Tibial nerve (tissue), 4 donors: Measurements from ENCODE around the gene NBPF1. TPM values are rescaled to one million over a fixed set of nuclear protein-coding genes. Genes with fewer than 3 reads are reported as not detected.
"Not testable (repeated sequence)": the region's sequence is repeated elsewhere in the genome, so short reads cannot be mapped to it uniquely, and the experiment has no call there.

Source experiments
- DNase-seq, 2 donors: peaks; one replicate each; pipeline ENCODE4 v3.0.0-alpha.2; 2019; ENCODE audit warnings: low spot score in 2 of 2
- H3K27ac ChIP-seq, 4 donors: fragments of 200-600 bp; sonication (generic) in 3 of 4; one replicate each; pipeline ENCODE4 v1.5.1; 2017 to 2019; ENCODE audit warnings: mild to moderate bottlenecking in 1 of 4
- H3K27me3 ChIP-seq, 2 donors: fragments of 200-600 bp; sonication (generic) in 1 of 2; one replicate each; pipeline versions ENCODE4 v1.5.1 to v1.6.0; 2017 to 2019
- H3K36me3 ChIP-seq, 3 donors: fragments of 200-600 bp; sonication (generic); one replicate each; pipeline ENCODE4 v1.5.1; 2018 to 2019
- H3K4me1 ChIP-seq, 4 donors: fragments of 200-600 bp; sonication (generic) in 3 of 4; one replicate each; pipeline ENCODE4 v1.5.1; 2017 to 2019
- H3K4me3 ChIP-seq, 4 donors: fragments of 200-600 bp; sonication (generic) in 3 of 4; one replicate each; pipeline ENCODE4 v1.5.1; 2017 to 2019; ENCODE audit warnings: mild to moderate bottlenecking in 1 of 4, moderate library complexity in 1 of 4
- H3K9me3 ChIP-seq, 4 donors: fragments of 200-600 bp; sonication (generic) in 3 of 4; one replicate each; pipeline ENCODE4 v1.5.1; 2017 to 2019
- CTCF ChIP-seq, 5 experiments: fragments of 200-600 bp in 3 of 5; fragments of 450-650 bp in 2 of 5; sonication (generic) in 3 of 5; IDR thresholded peaks; one replicate each; pipeline ENCODE4 v1.5.1; 2016 to 2019; ENCODE audit warnings: antibody characterized with exemption in 5 of 5, mild to moderate bottlenecking in 3 of 5, moderate library complexity in 2 of 5
- EP300 ChIP-seq, 2 donors: sonication (generic); formaldehyde crosslinking; IDR thresholded peaks; one replicate each; pipeline ENCODE4 v1.6.1; 2017; ENCODE audit warnings: antibody characterized with exemption in 2 of 2, mild to moderate bottlenecking in 1 of 2
- POLR2A ChIP-seq, 2 donors: fragments of 450-650 bp; IDR thresholded peaks; one replicate each; pipeline ENCODE4 v1.6.1; 2017; ENCODE audit warnings: antibody characterized with exemption in 2 of 2, mild to moderate bottlenecking in 2 of 2, moderate library complexity in 2 of 2
- WGBS, 2 donors: methylation state at CpG; one replicate each; pipeline ENCODE4 v1.1.5; 2018; 5-methylcytosine and 5-hydroxymethylcytosine counted together
- total RNA-seq, 4 donors: library from RNA; depleted of rRNA; stranded (reverse); fragments of >200 nt; gene quantifications; one replicate each; pipeline ENCODE4 v1.1.0, GENCODE V29; 2016

Gene NBPF1
- total RNA-seq, 4 donors from 2014 or later = 47.3 to 57.3 (median 53.1) TPM

DNA sequence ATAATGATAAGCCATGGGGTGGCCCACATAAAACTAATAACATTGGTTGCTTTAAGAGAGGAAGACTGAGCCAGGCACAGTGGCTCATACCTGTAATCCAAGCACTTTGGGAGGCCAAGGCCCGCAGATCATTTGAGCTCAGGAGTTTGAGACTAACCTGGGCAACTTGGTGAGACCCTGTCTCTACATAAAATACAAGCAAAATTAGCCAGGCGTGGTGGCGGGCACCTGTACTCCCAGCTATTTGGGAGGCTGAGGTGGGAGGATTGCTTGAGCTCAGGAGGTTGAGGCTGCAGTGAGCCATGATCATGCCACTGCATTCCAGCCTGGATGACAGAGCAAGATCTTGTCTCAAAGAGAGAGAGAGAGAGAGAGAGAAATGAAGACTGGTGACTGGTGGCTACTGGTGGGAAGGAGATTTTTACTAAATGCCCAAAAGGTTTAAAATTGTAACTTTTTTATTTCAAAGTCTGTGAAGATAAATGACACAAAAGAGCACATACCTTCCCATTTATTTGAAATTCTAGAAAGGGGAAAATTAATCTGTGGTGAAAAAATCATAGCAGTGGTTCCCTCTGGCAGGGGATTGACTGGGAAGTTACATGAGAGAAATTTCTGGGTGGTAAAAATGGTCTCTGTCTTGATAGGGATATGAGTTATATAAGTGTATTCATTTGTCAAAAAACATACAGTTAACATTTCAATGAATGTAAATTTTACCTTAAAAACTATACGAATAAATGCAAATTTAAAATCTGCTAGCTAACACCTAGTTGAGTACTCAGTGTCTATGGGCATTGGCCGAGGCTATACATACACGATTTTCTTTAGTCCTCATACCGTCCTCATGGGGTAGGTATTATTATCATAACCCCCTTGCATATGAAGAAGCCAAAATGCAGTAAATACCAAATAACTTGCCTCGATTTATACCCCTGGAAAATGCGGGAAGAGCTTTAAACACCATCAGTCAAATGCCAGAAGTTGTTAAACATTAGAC is 2.2 kb upstream of the NBPF1 start:
- H3K27me3 ChIP-seq = no peaks in the 10 kb centered on the region
- H3K36me3 ChIP-seq = peaks cover 0 to 22% (median 0%) of the 10 kb centered on the region in 3 donors
- peaks cover 0 to 26% (median 16%) of the 10 kb centered on the region in 4 donors for H3K4me1 ChIP-seq
- no peak overlapping the region for H3K27ac ChIP-seq
- no peak for DNase-seq
- TF ChIP-seq EP300 (IDR thresholded peaks at IDR 0.05) = no peak
- TF ChIP-seq CTCF (IDR thresholded peaks at IDR 0.05) = peak in 1 of 5 experiments; percentile 3
- no peak overlapping the region for H3K4me3 ChIP-seq
- 75 to 76% methylated on average over 9 of the region's 9 CpGs for WGBS, 2 donors
- H3K9me3 ChIP-seq = no peaks in the 10 kb centered on the region

GRCh38 chr1:16614361-16615252 is 1.2 kb upstream of the NBPF1 start:
- DNase-seq = no peak
- H3K36me3 ChIP-seq = peaks cover 0 to 13% (median 0%) of the 10 kb centered on the region in 3 donors
- H3K4me1 ChIP-seq = peaks cover 0 to 26% (median 16%) of the 10 kb centered on the region in 4 donors
- H3K9me3 ChIP-seq = no peaks in the 10 kb centered on the region
- H3K4me3 ChIP-seq = no peak overlapping the region
- 79 to 82% methylated on average over 11 of the region's 11 CpGs for WGBS, 2 donors
- TF ChIP-seq POLR2A (IDR thresholded peaks at IDR 0.05) (no peak), EP300 (IDR thresholded peaks at IDR 0.05) (no peak), CTCF (IDR thresholded peaks at IDR 0.05) (no peak)
- no peak overlapping the region for H3K27ac ChIP-seq
- no peaks in the 10 kb centered on the region for H3K27me3 ChIP-seq

DNA sequence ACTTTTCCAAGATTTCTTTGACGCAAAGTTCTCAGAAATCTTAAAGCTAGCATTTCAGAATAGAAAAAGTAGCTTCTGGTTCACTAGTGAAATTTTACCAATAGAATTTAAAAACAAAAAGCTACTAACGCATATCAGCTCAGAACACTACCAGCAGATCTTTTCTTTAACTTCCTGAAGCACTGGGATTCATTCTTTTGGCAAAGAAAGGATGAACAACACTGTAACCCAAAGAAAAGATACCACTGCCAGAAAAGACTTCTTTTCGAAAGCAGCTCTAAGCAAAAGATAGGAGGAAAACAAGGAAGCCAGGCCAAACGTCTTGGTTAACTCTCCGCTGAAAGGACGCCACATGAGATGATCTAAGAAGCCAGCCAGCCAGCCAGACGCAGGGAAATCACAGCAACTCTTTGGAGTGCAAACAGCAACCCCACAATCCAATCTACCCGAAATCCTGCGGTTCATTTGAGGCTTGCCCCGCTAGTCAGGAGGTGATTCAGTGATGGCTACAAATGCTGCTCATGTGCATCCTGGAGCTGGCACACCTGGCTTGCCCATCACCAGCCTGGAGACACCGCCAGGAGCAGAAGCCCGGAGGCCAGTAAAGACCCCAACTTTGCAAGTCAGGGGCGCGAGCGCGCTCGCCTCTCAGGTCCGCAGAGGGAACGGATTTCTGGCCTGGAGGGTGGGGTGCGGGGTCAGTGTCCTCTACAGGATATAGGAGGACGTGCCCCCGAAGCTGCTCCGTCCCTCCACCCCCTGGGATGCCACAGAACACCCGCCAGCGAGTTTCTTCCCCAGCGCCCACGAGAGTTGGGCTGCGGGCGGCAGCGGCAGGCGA is 812 bp downstream of the NBPF1 start:
- 3 to 4% methylated on average over 31 of the region's 31 CpGs for WGBS, 2 donors
- Histone ChIP-seq H3K4me1 (peaks cover 0 to 26% (median 16%) of the 10 kb centered on the region in 4 donors), H3K36me3 (peaks cover 0 to 14% (median 2%) of the 10 kb centered on the region in 3 donors), H3K27me3 (no peaks in the 10 kb centered on the region), H3K27ac (peak overlapping the region; percentile 59 to 84 (median 67)), H3K9me3 (no peaks in the 10 kb centered on the region), H3K4me3 (peak overlapping the region; percentile 55 to 86 (median 70))
- peak; percentile 51 to 88 for DNase-seq
- TF ChIP-seq EP300 (IDR thresholded peaks at IDR 0.05) = peak in 1 of 2 donors; percentile 47
- no peak for TF ChIP-seq POLR2A (IDR thresholded peaks at IDR 0.05)

DNA sequence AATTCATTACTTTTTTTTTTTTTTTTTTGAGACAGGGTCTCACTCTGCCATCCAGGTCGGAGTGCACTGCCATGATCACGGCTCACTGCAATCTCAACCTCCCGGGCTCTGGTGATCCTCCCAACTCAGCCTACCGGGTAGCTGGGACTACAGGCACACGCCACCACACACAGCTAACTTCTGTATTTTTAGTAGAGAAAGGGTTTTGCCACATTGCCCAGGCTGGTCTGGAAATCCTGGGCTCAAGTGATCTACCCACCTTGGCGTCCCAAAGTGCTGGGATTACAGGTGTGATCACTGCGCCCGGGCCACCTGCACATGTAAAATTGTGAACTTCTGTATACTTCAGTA is 1.4 kb downstream of the NBPF1 start:
- Histone ChIP-seq H3K27ac (peak overlapping the region; percentile 3 to 84 (median 67)), H3K36me3 (peaks cover 0 to 20% (median 3%) of the 10 kb centered on the region in 3 donors), H3K4me1 (peaks cover 0 to 26% (median 16%) of the 10 kb centered on the region in 4 donors), H3K4me3 (peak overlapping the region in 2 of 4 donors; percentile 57 to 82)
- H3K27me3 ChIP-seq, H3K9me3 ChIP-seq: not testable (repeated sequence)
- 71 to 75% methylated on average over 8 of the region's 8 CpGs for WGBS, 2 donors
- peak in 1 of 2 donors; percentile 35 for DNase-seq

DNA sequence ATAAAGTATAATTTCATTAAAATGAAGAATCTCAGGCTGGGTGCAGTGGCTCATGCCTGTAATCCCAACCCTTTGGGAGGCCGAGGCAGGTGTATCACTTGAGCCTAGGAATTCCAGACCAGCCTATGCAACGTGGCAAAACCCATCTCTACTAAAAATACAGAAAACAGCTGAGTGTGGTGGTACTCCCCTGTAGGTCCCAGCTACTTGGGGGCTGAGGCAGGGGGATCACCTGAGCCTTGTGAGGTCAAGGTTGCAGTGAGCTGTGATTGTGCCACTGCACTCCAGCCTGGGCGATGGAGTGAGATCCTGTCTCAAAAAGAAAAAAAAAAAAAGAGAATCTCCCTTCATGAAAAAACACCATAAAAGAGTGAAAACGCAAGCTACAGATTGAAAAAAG is 2.2 kb downstream of the NBPF1 start:
- H3K27me3 ChIP-seq, H3K9me3 ChIP-seq, DNase-seq, H3K27ac ChIP-seq, H3K4me3 ChIP-seq: not testable (repeated sequence)
- peaks cover 0 to 26% (median 16%) of the 10 kb centered on the region in 4 donors for H3K4me1 ChIP-seq
- WGBS, 2 donors = 81 to 85% methylated on average over 4 of the region's 4 CpGs
- H3K36me3 ChIP-seq = peaks cover 0 to 28% (median 3%) of the 10 kb centered on the region in 3 donors

GRCh38 chr1:16610553-16610952 is 2.8 kb downstream of the NBPF1 start:
- H3K27me3 ChIP-seq, H3K4me3 ChIP-seq, DNase-seq, H3K27ac ChIP-seq, H3K9me3 ChIP-seq: not testable (repeated sequence)
- 92 to 94% methylated on average over 5 of the region's 5 CpGs for WGBS, 2 donors
- Histone ChIP-seq H3K36me3 (peaks cover 1 to 34% (median 3%) of the 10 kb centered on the region in 3 donors), H3K4me1 (peaks cover 0 to 26% (median 16%) of the 10 kb centered on the region in 4 donors)

DNA sequence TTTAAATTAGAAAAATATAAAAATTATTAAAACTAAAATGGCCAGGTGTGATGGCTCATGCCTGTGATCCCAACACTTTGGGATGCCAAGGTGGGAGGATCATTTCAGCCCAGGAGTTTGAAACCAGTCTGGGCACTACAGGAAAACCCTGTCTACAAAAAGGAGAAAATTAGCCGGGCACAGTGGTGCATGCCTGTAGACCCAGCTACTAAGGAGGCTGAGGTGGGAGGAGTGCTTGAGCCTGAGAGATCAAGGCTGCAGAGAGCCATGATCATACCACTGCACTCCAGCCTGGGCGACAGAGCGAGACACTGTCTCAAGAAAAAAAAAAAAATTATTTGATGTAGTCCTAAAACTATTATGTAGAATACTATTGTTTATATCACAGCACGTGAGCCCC is 3.6 kb downstream of the NBPF1 start:
- not testable (repeated sequence) for DNase-seq, H3K27ac ChIP-seq, H3K9me3 ChIP-seq, H3K27me3 ChIP-seq, H3K4me3 ChIP-seq
- WGBS, 2 donors = 79 to 83% methylated on average over 4 of the region's 4 CpGs
- Histone ChIP-seq H3K36me3 (peaks cover 3 to 42% (median 5%) of the 10 kb centered on the region in 3 donors), H3K4me1 (peaks cover 0 to 26% (median 16%) of the 10 kb centered on the region in 4 donors)
